NCI-H2196 treated with DMSO at 0.1 percent for 48 hours (cell line): Measurements from ENCODE around the gene OR2B2.
A peak's percentile ranks its signal among the peaks of the same experiment; 100 is the strongest.

Experiments
- DNase-seq: peaks from one replicate; lab custom pipeline; 2025; ENCODE audit not compliant: unreplicated experiment; lab: John Stamatoyannopoulos, UW

OR2B2 gene

GRCh38 chr6:27867945-27868300 lies 44.3 kb downstream of the OR2B2 start:
- DNase-seq: no peak

GRCh38 chr6:27867051-27867944 lies 44.9 kb downstream of the OR2B2 start:
- DNase-seq: no peak

- DNase-seq: no peak
Observed at GRCh38 chr6:27866357-27867050, 45.7 kb downstream of the OR2B2 start.

GRCh38 chr6:27865850-27866356 lies 46.3 kb downstream of the OR2B2 start:
- DNase-seq: no peak

GRCh38 chr6:27864906-27865849 lies 47.0 kb downstream of the OR2B2 start:
- DNase-seq: peak; percentile 87

- no peak for DNase-seq
Observed at GRCh38 chr6:27863962-27864905, 48.0 kb downstream of the OR2B2 start.

GRCh38 chr6:27862396-27863066 lies 49.7 kb downstream of the OR2B2 start:
- no peak for DNase-seq

GRCh38 chr6:27861861-27862260 lies 50.3 kb downstream of the OR2B2 start:
- no peak for DNase-seq

GRCh38 chr6:27861276-27861840 lies 50.8 kb downstream of the OR2B2 start:
- no peak for DNase-seq
